H9 (cell line): Measurements from ENCODE around the gene ABCC4. TPM values are rescaled to one million over a fixed set of nuclear protein-coding genes. Genes with fewer than 3 reads are reported as not detected.

Experiments used
- DNase-seq: peaks from one replicate; pipeline ENCODE4 v3.0.0-alpha.2; 2017
- H2AFZ ChIP-seq: one replicate; pipeline ENCODE4 v1.6.1; 2013; ENCODE audit warnings: mild to moderate bottlenecking, low read length, control low read depth, moderate library complexity
- H2AK5ac ChIP-seq: 2 replicates; pipeline ENCODE4 v1.6.1; 2013; ENCODE audit warnings: low read length, control low read depth, mixed read lengths; ENCODE audit not compliant: insufficient read length
- H2BK120ac ChIP-seq: one replicate; pipeline ENCODE4 v1.6.1; 2013; ENCODE audit warnings: low read depth, mild to moderate bottlenecking, low read length, control low read depth, inconsistent platforms; ENCODE audit not compliant: poor library complexity, severe bottlenecking
- H2BK12ac ChIP-seq: 2 replicates; pipeline ENCODE4 v1.6.1; 2013; ENCODE audit warnings: low read length, control low read depth, mixed read lengths, low read depth; ENCODE audit not compliant: insufficient read length
- H2BK15ac ChIP-seq: 2 replicates; pipeline ENCODE4 v1.6.1; 2013; ENCODE audit warnings: low read depth, low read length, control low read depth
- H2BK20ac ChIP-seq: one replicate; pipeline ENCODE4 v1.6.1; 2013; ENCODE audit warnings: low read depth, mild to moderate bottlenecking, low read length, control low read depth, inconsistent platforms; ENCODE audit not compliant: poor library complexity, severe bottlenecking
- H2BK5ac ChIP-seq: 2 replicates; pipeline ENCODE4 v1.6.1; 2013; ENCODE audit warnings: low read length, control low read depth, mixed read lengths; ENCODE audit not compliant: insufficient read length
- H3K14ac ChIP-seq: 2 replicates; pipeline ENCODE4 v1.6.1; 2013; ENCODE audit warnings: low read length, control low read depth; ENCODE audit not compliant: insufficient read depth
- H3K18ac ChIP-seq: 2 replicates; pipeline ENCODE4 v1.6.1; 2013; ENCODE audit warnings: low read depth, mild to moderate bottlenecking, mixed read lengths, low read length, control low read depth; ENCODE audit not compliant: insufficient read length
- H3K23ac ChIP-seq: 2 replicates; pipeline ENCODE4 v1.6.1; 2013; ENCODE audit warnings: low read length, control low read depth, mixed read lengths, low read depth; ENCODE audit not compliant: insufficient read length
- H3K23me2 ChIP-seq: 2 replicates; pipeline ENCODE4 v1.6.1; 2013; ENCODE audit warnings: low read depth, mild to moderate bottlenecking, mixed read lengths, low read length, control low read depth; ENCODE audit not compliant: insufficient read length, poor library complexity, severe bottlenecking
- H3K27ac ChIP-seq: 2 replicates; pipeline ENCODE4 v1.5.1; 2013; ENCODE audit warnings: low read length, control low read depth, mixed read lengths, low read depth; ENCODE audit not compliant: insufficient read length
- H3K27me3 ChIP-seq: 2 replicates; pipeline ENCODE4 v1.6.1; 2013; ENCODE audit warnings: low read length, control low read depth, inconsistent platforms; ENCODE audit not compliant: insufficient read depth
- H3K4ac ChIP-seq: 2 replicates; pipeline ENCODE4 v1.6.1; 2013; ENCODE audit warnings: low read depth, mild to moderate bottlenecking, control low read depth, inconsistent platforms, low read length, moderate library complexity
- H3K4me1 ChIP-seq: 2 replicates; pipeline ENCODE4 v1.6.1; 2013; ENCODE audit warnings: low read length, control low read depth, inconsistent platforms; ENCODE audit not compliant: insufficient read depth
- H3K4me2 ChIP-seq: 2 replicates; pipeline ENCODE4 v1.6.1; 2013; ENCODE audit warnings: low read length, control low read depth, mixed read lengths; ENCODE audit not compliant: insufficient read length, insufficient read depth
- H3K56ac ChIP-seq: 2 replicates; pipeline ENCODE4 v1.6.1; 2013; ENCODE audit warnings: low read depth, mild to moderate bottlenecking, mixed read lengths, low read length, control low read depth; ENCODE audit not compliant: insufficient read length
- H3K79me1 ChIP-seq: 2 replicates; pipeline ENCODE4 v1.6.1; 2013; ENCODE audit warnings: low read depth, mild to moderate bottlenecking, moderate library complexity, low read length, control low read depth, inconsistent platforms; ENCODE audit not compliant: insufficient read depth, poor library complexity, severe bottlenecking
- H3K79me2 ChIP-seq: 2 replicates; pipeline ENCODE4 v1.6.1; 2013; ENCODE audit warnings: low read length, control low read depth, inconsistent platforms; ENCODE audit not compliant: insufficient read depth
- H3K9ac ChIP-seq: 2 replicates; pipeline ENCODE4 v1.6.1; 2013; ENCODE audit warnings: low read length, control low read depth, mixed read lengths; ENCODE audit not compliant: insufficient read length; ENCODE audit errors: extremely low read depth
- H3K9me3 ChIP-seq: one replicate; pipeline ENCODE4 v1.6.1; 2013; ENCODE audit warnings: low read depth, low read length, inconsistent platforms; ENCODE audit not compliant: control insufficient read depth
- H3T11ph ChIP-seq: one replicate; pipeline ENCODE4 v1.6.1; 2013; ENCODE audit warnings: mild to moderate bottlenecking, low read length, control low read depth, inconsistent platforms
- H4K20me1 ChIP-seq: one replicate; pipeline ENCODE4 v1.6.1; 2013; ENCODE audit not compliant: control insufficient read depth, insufficient read length, insufficient read depth
- H4K5ac ChIP-seq: 2 replicates; pipeline ENCODE4 v1.6.1; 2013; ENCODE audit warnings: low read depth, mild to moderate bottlenecking, mixed read lengths, low read length, control low read depth; ENCODE audit not compliant: insufficient read length
- H4K8ac ChIP-seq: replicated peaks from 2 replicates; pipeline ENCODE4 v1.6.1; 2013; ENCODE audit warnings: low read length, control low read depth, mixed read lengths, low read depth; ENCODE audit not compliant: insufficient read length
- H4K91ac ChIP-seq: 2 replicates; pipeline ENCODE4 v1.6.1; 2013; ENCODE audit warnings: low read depth, mild to moderate bottlenecking, moderate library complexity, mixed read lengths, low read length, control low read depth; ENCODE audit not compliant: insufficient read length
- H3K27ac Mint-ChIP-seq, 3 experiments: 2 replicates in 2 of 3; 3 replicates in 1 of 3; pipeline ENCODE4 v1.8.0; 2020 to 2021; ENCODE audit warnings: mixed read lengths in 3 of 3, mild to moderate bottlenecking in 1 of 3, moderate library complexity in 1 of 3
- H3K27me3 Mint-ChIP-seq: 2 replicates; pipeline ENCODE4 v1.8.0; 2021; ENCODE audit warnings: low read depth, mild to moderate bottlenecking, moderate library complexity, mixed read lengths
- H3K36me3 Mint-ChIP-seq, 3 experiments: 2 replicates in 2 of 3; 3 replicates in 1 of 3; pipeline ENCODE4 v1.8.0; 2020 to 2021; ENCODE audit warnings: low read depth in 3 of 3, mixed read lengths in 3 of 3; ENCODE audit not compliant: insufficient read depth in 1 of 3
- H3K4me1 Mint-ChIP-seq, 2 experiments: 2 replicates each; pipeline ENCODE4 v1.8.0; 2020; ENCODE audit warnings: mixed read lengths in 2 of 2
- H3K4me3 Mint-ChIP-seq, 2 experiments: 2 replicates in 1 of 2; 3 replicates in 1 of 2; pipeline ENCODE4 v1.8.0; 2020 to 2021; ENCODE audit warnings: mild to moderate bottlenecking in 2 of 2, mixed read lengths in 2 of 2, moderate library complexity in 1 of 2
- H3K9me3 Mint-ChIP-seq, 2 experiments: 2 replicates in 1 of 2; 3 replicates in 1 of 2; pipeline ENCODE4 v1.8.0; 2020; ENCODE audit warnings: mild to moderate bottlenecking in 2 of 2, mixed read lengths in 2 of 2, moderate library complexity in 1 of 2
- CTCF ChIP-seq: fragments of 200-600 bp; sonication (generic); conservative IDR thresholded peaks from 3 replicates; pipeline ENCODE4 v1.8.0; 2021; ENCODE audit warnings: antibody characterized with exemption, mild to moderate bottlenecking
- WGBS: extraction: QIAGEN DNeasy Blood & Tissue Kit; methylation state at CpG from one replicate; pipeline ENCODE4 v1.1.7; 2013; ENCODE audit warnings: missing lambda C conversion rate, low lambda C conversion rate, mixed read lengths; ENCODE audit not compliant: insufficient read length; ENCODE audit errors: extremely low coverage; 5-methylcytosine and 5-hydroxymethylcytosine counted together
- total RNA-seq: library from RNA; stranded (reverse); gene quantifications from 2 replicates; pipeline ENCODE4 v1.2.1, GENCODE V29; 2021

The ABCC4 gene
- total RNA-seq, 1 experiment from 2014 or later = 5.9 TPM

- Histone ChIP-seq H2AK5ac (no peak overlapping the region), H3K27me3 (no peaks in the 10 kb centered on the region), H3K18ac (peak overlapping the region; percentile 57), H3K9me3 (no peaks in the 10 kb centered on the region), H3K27ac (no peak overlapping the region), H3K79me1 (no peaks in the 10 kb centered on the region), H2BK20ac (no peak overlapping the region), H3K9ac (no peak overlapping the region), H4K8ac (no peak overlapping the region), H4K5ac (no peak overlapping the region), H2BK120ac (no peak overlapping the region), H3K79me2 (no peaks in the 10 kb centered on the region), H3K4ac (no peak overlapping the region), H3K4me1 (peaks cover 3% of the 10 kb centered on the region; the same call in 1 of the 2 replicates), H2BK12ac (no peak overlapping the region), H3K23ac (no peak overlapping the region), H2AFZ (no peak overlapping the region), H3T11ph (no peak overlapping the region), H2BK5ac (no peak overlapping the region), H3K23me2 (no peaks in the 10 kb centered on the region), H3K56ac (no peak overlapping the region), H4K20me1 (no peaks in the 10 kb centered on the region), H2BK15ac (no peak overlapping the region), H3K14ac (no peak overlapping the region), H4K91ac (no peak overlapping the region), H3K4me2 (no peak overlapping the region)
- Mint-ChIP-seq H3K27me3 (no peaks in the 10 kb centered on the region), H3K27ac (peak overlapping the region in 2 of 3 experiments; percentile 19 to 94; a peak in 4 of 7 replicates), H3K4me3 (no peak overlapping the region), H3K4me1 (peaks cover 26 to 32% of the 10 kb centered on the region in 2 experiments), H3K36me3 (peaks cover 0 to 2% (median 0%) of the 10 kb centered on the region in 3 experiments; a peak in 2 of 7 replicates), H3K9me3 (no peaks in the 10 kb centered on the region)
- no peak for TF ChIP-seq CTCF
- DNase-seq = no peak
- WGBS = no CpG with 5 or more reads among the region's 1 CpG
Measured at GRCh38 chr13:95056266-95056665, 245.0 kb downstream of the ABCC4 start.
